GM12864 (cell line): ENCODE measurements around the gene TERB1.

ENCODE experiments used
- DNase-seq: peaks from one replicate; pipeline ENCODE4 v3.0.0-alpha.2; 2011; ENCODE audit warnings: low read depth
- H3K4me3 ChIP-seq: 2 replicates; pipeline ENCODE4 v1.5.1; 2011; ENCODE audit warnings: mild to moderate bottlenecking, low read depth, low read length, control low read depth
- CTCF ChIP-seq: IDR thresholded peaks from 2 replicates; pipeline ENCODE4 v1.5.1; 2011; ENCODE audit warnings: low read depth, mild to moderate bottlenecking, moderate library complexity, low read length, control low read depth, inconsistent platforms; ENCODE audit errors: missing control alignments

TERB1 gene

GRCh38 chr16:66846831-66847230 lies 45.4 kb upstream of the TERB1 start:
- TF ChIP-seq CTCF, result no peak
- DNase-seq, result no peak
- no peak overlapping the region for H3K4me3 ChIP-seq

DNA sequence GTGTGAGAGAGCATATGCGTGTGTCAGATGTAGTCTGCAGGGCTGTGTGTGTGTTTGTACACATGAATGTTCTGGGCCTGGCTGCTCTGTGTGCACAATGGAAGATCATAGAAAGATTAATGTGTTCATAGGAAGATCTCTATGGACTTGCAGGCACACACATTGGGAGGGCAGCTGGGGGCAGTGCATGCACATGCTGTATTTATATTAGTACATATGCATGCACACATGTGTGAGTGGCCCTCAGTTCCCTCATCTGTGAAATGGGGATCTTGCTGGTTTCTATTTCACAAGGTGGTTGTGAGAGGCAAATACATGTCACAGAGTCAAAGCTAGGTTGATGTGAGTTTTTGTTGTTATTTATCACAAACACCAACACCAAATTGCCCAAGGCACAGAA lies 44.9 kb upstream of the TERB1 start:
- no peak for DNase-seq
- TF ChIP-seq CTCF, result no peak
- H3K4me3 ChIP-seq, result no peak overlapping the region

DNA sequence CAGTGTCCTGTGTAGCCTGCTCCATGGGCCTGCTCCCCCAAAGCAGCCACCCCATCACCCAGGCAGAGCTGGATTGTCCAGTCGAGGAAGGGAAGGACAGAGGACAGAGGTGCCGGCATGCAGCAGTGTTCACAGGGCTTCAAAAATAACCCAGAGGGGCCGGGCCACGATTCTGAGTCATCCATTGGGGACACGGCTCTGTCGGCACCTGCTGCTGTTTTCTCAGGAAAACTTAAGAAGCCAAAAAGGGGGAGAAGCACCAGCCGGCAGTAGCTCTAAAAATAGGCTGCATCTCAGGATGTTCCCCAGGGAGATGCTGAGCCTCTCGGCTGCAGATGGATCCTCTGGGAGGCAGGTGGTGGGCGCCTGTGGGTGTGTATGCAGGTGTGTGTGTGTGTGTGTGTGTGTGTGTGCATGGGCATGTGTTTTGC lies 44.4 kb upstream of the TERB1 start:
- DNase-seq, result no peak
- no peak overlapping the region for H3K4me3 ChIP-seq
- no peak for TF ChIP-seq CTCF

DNA sequence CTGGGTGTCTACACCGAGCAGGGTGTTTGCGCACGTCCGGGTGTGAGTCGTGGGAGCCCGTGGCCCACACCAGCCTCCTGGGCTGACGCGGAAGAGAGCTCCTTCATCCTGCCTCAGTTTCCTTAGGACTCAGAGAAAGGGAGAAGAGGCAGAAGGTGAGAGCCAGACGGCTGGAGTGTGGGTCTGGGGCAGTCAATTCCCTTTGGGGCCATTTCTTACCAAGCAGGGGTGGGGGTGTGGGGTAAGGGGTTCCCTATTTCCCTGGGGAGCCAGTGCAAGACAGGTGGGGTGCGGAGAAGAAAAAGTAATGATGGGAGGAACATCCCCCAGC lies 43.7 kb upstream of the TERB1 start:
- no peak for TF ChIP-seq CTCF
- no peak for DNase-seq
- H3K4me3 ChIP-seq, result no peak overlapping the region

- no peak within 1 kb of the TSS for H3K4me3 ChIP-seq
These were observed 43.1 kb upstream of the TERB1 start, which contains the start of gene CA7 for GRCh38 chr16:66844342-66845079. TSS of gene CA7 (plus strand) at chr16:66844414. CDS start at chr16:66844488, 74 bp downstream.

DNA sequence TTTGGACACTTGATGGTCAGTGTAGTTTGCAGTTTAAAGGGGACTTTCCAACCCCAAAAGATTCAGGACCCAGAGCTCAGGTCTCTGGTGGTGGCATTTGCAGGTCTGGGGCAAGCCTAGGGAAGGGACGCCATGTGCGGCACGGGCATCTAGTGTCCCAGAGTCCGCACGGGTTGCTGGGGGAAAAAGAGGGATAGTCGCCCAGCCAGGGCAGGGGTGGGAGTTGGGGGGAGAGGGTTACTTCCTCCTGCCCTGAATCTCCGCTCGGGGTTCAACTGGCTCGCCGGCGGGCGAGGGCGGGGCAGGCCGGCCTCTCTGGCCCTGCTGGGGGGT lies 42.6 kb upstream of the TERB1 start:
- no peak for DNase-seq
- H3K4me3 ChIP-seq, result no peak overlapping the region
- TF ChIP-seq CTCF, result no peak

More at GRCh38 chr16:66844342-66845079, 43.1 kb upstream of the TERB1 start, which contains the start of gene CA7:
- no peak for DNase-seq
- TF ChIP-seq CTCF, result no peak

DNA sequence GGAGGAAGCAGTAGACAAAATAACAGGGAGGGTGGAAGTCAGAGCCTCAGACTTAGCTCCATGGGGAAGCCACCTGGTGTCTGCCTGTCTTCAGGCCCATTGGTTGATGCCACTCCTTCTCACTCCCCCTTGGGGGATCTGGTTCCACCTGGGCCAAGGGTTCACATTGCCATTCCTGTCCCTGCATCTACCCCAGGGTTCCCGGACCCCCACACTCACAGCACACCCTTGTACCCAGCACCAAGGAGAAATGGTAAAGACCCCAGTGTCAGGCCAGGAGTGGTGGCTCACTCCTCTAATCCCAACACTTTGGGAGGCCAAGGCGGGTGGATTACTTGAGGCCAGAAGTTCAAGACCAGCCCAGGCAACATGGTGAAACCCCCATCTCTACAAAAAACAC lies 41.8 kb upstream of the TERB1 start:
- no peak overlapping the region for H3K4me3 ChIP-seq
- no peak for TF ChIP-seq CTCF
- no peak for DNase-seq
